Peyer's patch (tissue), 4 donors: ENCODE data around the gene SUSD4.

Experiments
- POLR2A ChIP-seq, 2 donors: fragments of 450-650 bp; IDR thresholded peaks; one replicate each; pipeline ENCODE4 v1.5.1; 2017; ENCODE audit warnings: antibody characterized with exemption in 2 of 2, mild to moderate bottlenecking in 2 of 2, moderate library complexity in 2 of 2
- TF ChIP-seq, protein P1 (sequence below), 6 experiments: fragments of 450-650 bp in 4 of 6; fragments of 200-600 bp in 2 of 6; sonication (generic) in 1 of 6; IDR thresholded peaks; one replicate each; pipeline ENCODE4 v1.5.1; 2017 to 2019; ENCODE audit warnings: antibody characterized with exemption in 6 of 6, mild to moderate bottlenecking in 3 of 6, moderate library complexity in 1 of 6

DNA sequence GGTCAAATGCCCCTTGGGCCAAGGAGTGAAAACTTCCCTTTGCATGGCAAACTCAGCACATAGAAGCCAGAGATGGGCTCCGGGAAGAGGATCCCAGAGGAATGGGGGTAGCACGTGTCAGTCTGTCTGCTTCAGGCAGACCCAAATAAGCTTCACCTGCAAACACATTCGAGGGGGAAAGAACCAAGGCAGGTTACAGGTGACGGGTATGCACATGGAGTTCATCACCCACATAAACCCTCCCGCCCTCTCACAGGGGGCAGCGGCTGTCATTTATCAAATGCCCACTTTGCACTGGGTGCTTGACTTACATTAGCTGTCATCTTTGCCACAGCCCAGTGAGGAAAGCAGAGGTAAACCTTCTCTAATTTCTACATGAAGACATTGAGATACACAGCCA is 147.9 kb downstream of the SUSD4 start:
- no peak for TF ChIP-seq POLR2A (IDR thresholded peaks at IDR 0.05)
- TF ChIP-seq, protein P1, sequence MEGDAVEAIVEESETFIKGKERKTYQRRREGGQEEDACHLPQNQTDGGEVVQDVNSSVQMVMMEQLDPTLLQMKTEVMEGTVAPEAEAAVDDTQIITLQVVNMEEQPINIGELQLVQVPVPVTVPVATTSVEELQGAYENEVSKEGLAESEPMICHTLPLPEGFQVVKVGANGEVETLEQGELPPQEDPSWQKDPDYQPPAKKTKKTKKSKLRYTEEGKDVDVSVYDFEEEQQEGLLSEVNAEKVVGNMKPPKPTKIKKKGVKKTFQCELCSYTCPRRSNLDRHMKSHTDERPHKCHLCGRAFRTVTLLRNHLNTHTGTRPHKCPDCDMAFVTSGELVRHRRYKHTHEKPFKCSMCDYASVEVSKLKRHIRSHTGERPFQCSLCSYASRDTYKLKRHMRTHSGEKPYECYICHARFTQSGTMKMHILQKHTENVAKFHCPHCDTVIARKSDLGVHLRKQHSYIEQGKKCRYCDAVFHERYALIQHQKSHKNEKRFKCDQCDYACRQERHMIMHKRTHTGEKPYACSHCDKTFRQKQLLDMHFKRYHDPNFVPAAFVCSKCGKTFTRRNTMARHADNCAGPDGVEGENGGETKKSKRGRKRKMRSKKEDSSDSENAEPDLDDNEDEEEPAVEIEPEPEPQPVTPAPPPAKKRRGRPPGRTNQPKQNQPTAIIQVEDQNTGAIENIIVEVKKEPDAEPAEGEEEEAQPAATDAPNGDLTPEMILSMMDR (IDR thresholded peaks at IDR 0.05) = no peak
